ENCODE data around the gene WDR18. TPM values are rescaled to one million over a fixed set of nuclear protein-coding genes. Genes with fewer than 3 reads are reported as not detected.
"Not testable (repeated sequence)": the region's sequence is repeated elsewhere in the genome, so short reads cannot be mapped to it uniquely, and the experiment has no call there.

Gene WDR18
- total RNA-seq, 1 experiment from 2014 or later, result 41.8 TPM

GRCh38 chr19:1019616-1019961 lies 35.4 kb downstream of the WDR18 start:
- no peak for DNase-seq (ENCODE audit: low spot score)

- no peak for DNase-seq (ENCODE audit: low spot score)
Observed at GRCh38 chr19:1019980-1020867, 36.1 kb downstream of the WDR18 start.

- DNase-seq (ENCODE audit: low spot score), result peak; percentile 92
Observed at GRCh38 chr19:1020868-1021425, 36.8 kb downstream of the WDR18 start, which contains the start of gene TMEM259. TMEM259 (minus strand) TSS chr19:1021123; CDS start chr19:1020996, 127 bp downstream.

GRCh38 chr19:1023883-1024188 lies 39.7 kb downstream of the WDR18 start:
- DNase-seq (ENCODE audit: low spot score), result not testable (repeated sequence)

- not testable (repeated sequence) for DNase-seq (ENCODE audit: low spot score)
Observed at GRCh38 chr19:1025080-1025479, 40.9 kb downstream of the WDR18 start.

GRCh38 chr19:1025960-1026782 lies 42.0 kb downstream of the WDR18 start, which contains the start of gene CNN2:
CNN2 (plus strand) TSS chr19:1026608; CDS start chr19:1026662, 54 bp downstream.
- DNase-seq (ENCODE audit: low spot score), result peak; percentile 70

GRCh38 chr19:1026783-1027649 lies 42.9 kb downstream of the WDR18 start:
- DNase-seq (ENCODE audit: low spot score), result peak; percentile 35

GRCh38 chr19:1027650-1028061 lies 43.5 kb downstream of the WDR18 start:
- peak; percentile 23 for DNase-seq (ENCODE audit: low spot score)

GRCh38 chr19:1028062-1028926 lies 44.1 kb downstream of the WDR18 start:
- DNase-seq (ENCODE audit: low spot score), result peak; percentile 88

- no peak for DNase-seq (ENCODE audit: low spot score)
Observed at GRCh38 chr19:1032264-1032867, 48.2 kb downstream of the WDR18 start.

GRCh38 chr19:1035998-1036621 lies 52.0 kb downstream of the WDR18 start:
- DNase-seq (ENCODE audit: low spot score), result no peak

- DNase-seq (ENCODE audit: low spot score), result no peak
Observed at GRCh38 chr19:1037621-1038064, 53.5 kb downstream of the WDR18 start.

- no peak for DNase-seq (ENCODE audit: low spot score)
Observed at GRCh38 chr19:1038978-1039645, 55.0 kb downstream of the WDR18 start.

GRCh38 chr19:1039646-1040475 lies 55.7 kb downstream of the WDR18 start, which contains the start of gene ABCA7:
ABCA7 (plus strand) TSS chr19:1040107; CDS start chr19:1041362, 1,255 bp downstream.
- DNase-seq (ENCODE audit: low spot score), result peak; percentile 94

GRCh38 chr19:1040476-1041271 lies 56.5 kb downstream of the WDR18 start:
- peak; percentile 85 for DNase-seq (ENCODE audit: low spot score)

- DNase-seq (ENCODE audit: low spot score), result no peak
Observed at GRCh38 chr19:1041272-1041834, 57.2 kb downstream of the WDR18 start.
